ENCODE data around the gene FOLR1. TPM values are rescaled to one million over a fixed set of nuclear protein-coding genes. Genes with fewer than 3 reads are reported as not detected.

Gene FOLR1
- total RNA-seq, 1 experiment from 2014 or later = 4.8 TPM

DNA sequence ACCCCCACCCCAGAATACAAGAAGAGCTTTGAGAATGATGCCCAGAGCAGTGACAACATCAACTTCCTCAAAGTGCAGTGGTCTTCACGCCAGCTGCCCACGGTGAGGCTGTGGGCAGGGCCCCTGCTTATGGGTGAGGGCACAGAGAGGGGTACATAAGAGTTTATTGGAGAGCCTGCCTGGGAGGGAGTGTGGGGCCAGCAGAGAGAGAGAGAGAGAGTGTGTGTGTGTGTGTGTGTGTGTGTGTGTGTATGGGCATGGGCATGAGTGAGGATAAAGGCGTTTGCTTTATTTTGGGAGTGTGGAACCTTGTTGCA lies 42.5 kb downstream of the FOLR1 start:
- CTCF ChIA-PET = no interaction called here
- TF ChIP-seq ATF3 (IDR thresholded peaks at IDR 0.05) (no peak), SP1 (IDR thresholded peaks at IDR 0.05; ENCODE audit: low read depth) (no peak), SIN3A (IDR thresholded peaks at IDR 0.05; ENCODE audit: low read depth) (no peak), RAD21 (IDR thresholded peaks at IDR 0.05; ENCODE audit: low read depth) (no peak), TCF7L2 (IDR thresholded peaks at IDR 0.05; ENCODE audit: borderline replicate concordance, extremely low read depth, insufficient read depth, insufficient read length) (no peak), EZH2 (IDR thresholded peaks at IDR 0.05) (no peak), ZFX (IDR thresholded peaks at IDR 0.05) (no peak), EZH2phosphoT487 (IDR thresholded peaks at IDR 0.05; ENCODE audit: borderline replicate concordance) (no peak), MAX (IDR thresholded peaks at IDR 0.05) (no peak), REST (IDR thresholded peaks at IDR 0.05; ENCODE audit: low read depth) (no peak), ZNF274 (IDR thresholded peaks at IDR 0.05; ENCODE audit: low read depth, low read length) (no peak), YY1 (IDR thresholded peaks at IDR 0.05; ENCODE audit: extremely low read depth, insufficient replicate concordance, low read depth, low read length) (no peak), FOSL1 (IDR thresholded peaks at IDR 0.05; ENCODE audit: low read depth) (no peak), ELF1 (IDR thresholded peaks at IDR 0.05; ENCODE audit: borderline replicate concordance, low read depth) (no peak), CBX3 (IDR thresholded peaks at IDR 0.05; ENCODE audit: low read depth) (no peak), EGR1 (IDR thresholded peaks at IDR 0.05; ENCODE audit: low read depth) (no peak), POLR2A (IDR thresholded peaks at IDR 0.05; ENCODE audit: borderline replicate concordance, extremely low read depth, insufficient read depth, insufficient read length) (no peak)
- TF ChIP-seq, protein P1, sequence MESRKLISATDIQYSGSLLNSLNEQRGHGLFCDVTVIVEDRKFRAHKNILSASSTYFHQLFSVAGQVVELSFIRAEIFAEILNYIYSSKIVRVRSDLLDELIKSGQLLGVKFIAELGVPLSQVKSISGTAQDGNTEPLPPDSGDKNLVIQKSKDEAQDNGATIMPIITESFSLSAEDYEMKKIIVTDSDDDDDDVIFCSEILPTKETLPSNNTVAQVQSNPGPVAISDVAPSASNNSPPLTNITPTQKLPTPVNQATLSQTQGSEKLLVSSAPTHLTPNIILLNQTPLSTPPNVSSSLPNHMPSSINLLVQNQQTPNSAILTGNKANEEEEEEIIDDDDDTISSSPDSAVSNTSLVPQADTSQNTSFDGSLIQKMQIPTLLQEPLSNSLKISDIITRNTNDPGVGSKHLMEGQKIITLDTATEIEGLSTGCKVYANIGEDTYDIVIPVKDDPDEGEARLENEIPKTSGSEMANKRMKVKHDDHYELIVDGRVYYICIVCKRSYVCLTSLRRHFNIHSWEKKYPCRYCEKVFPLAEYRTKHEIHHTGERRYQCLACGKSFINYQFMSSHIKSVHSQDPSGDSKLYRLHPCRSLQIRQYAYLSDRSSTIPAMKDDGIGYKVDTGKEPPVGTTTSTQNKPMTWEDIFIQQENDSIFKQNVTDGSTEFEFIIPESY (IDR thresholded peaks at IDR 0.05; ENCODE audit: extremely low read depth, insufficient replicate concordance, low read length) = no peak
- TF ChIP-seq, protein P2, sequence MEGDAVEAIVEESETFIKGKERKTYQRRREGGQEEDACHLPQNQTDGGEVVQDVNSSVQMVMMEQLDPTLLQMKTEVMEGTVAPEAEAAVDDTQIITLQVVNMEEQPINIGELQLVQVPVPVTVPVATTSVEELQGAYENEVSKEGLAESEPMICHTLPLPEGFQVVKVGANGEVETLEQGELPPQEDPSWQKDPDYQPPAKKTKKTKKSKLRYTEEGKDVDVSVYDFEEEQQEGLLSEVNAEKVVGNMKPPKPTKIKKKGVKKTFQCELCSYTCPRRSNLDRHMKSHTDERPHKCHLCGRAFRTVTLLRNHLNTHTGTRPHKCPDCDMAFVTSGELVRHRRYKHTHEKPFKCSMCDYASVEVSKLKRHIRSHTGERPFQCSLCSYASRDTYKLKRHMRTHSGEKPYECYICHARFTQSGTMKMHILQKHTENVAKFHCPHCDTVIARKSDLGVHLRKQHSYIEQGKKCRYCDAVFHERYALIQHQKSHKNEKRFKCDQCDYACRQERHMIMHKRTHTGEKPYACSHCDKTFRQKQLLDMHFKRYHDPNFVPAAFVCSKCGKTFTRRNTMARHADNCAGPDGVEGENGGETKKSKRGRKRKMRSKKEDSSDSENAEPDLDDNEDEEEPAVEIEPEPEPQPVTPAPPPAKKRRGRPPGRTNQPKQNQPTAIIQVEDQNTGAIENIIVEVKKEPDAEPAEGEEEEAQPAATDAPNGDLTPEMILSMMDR (IDR thresholded peaks at IDR 0.05 in 2 of 3, conservative IDR thresholded peaks at IDR 0.05 in 1 of 3; ENCODE audit: borderline replicate concordance in 1 of 3, insufficient read depth in 1 of 3, low read depth in 2 of 3, low read length in 2 of 3) = no peak
- intact Hi-C loops (cut with micrococcal nuclease) = no loop called here
- Histone ChIP-seq H3K9ac (ENCODE audit: low read length) (no peak overlapping the region), H3K27ac (ENCODE audit: low read depth, low read length) (no peak overlapping the region), H3K36me3 (ENCODE audit: control insufficient read depth in 1 of 2, insufficient read depth in 2 of 2, low read length in 2 of 2) (peaks cover 11 to 23% of the 10 kb centered on the region in 2 experiments; a peak in 3 of 4 replicates), H3K4me3 (replicated peaks in 1 of 2; ENCODE audit: low read depth in 1 of 2, low read length in 2 of 2) (no peak overlapping the region), H3K4me1 (ENCODE audit: control insufficient read depth in 1 of 2, insufficient read depth in 2 of 2, low read length in 2 of 2) (peaks cover 0 to 4% of the 10 kb centered on the region in 2 experiments; a peak in 1 of 4 replicates), H4K20me1 (ENCODE audit: insufficient read depth) (no peaks in the 10 kb centered on the region), H3K27me3 (ENCODE audit: insufficient read depth, low read length) (no peaks in the 10 kb centered on the region), H2AFZ (ENCODE audit: low read depth, low read length, poor library complexity, severe bottlenecking) (no peak overlapping the region), H3K9me2 (ENCODE audit: insufficient read depth) (no peaks in the 10 kb centered on the region), H3K79me2 (ENCODE audit: insufficient read depth, low read length) (no peaks in the 10 kb centered on the region), H3K4me2 (ENCODE audit: low read length) (no peak overlapping the region), H3K9me3 (ENCODE audit: control insufficient read depth in 1 of 2, insufficient read depth in 1 of 2, low read depth in 1 of 2, low read length in 2 of 2) (no peaks in the 10 kb centered on the region)
- DNase-seq (ENCODE audit: low read depth, low spot score) (no peak), ATAC-seq (no peak)
- POLR2A ChIA-PET = no interaction called here
- BruUV-seq (replicated peaks) = no TSS peak
- RAD21 ChIA-PET (ENCODE audit: low non-redundant PET in 1 of 2, low total read pairs in 2 of 2, uncharacterized antibody in 2 of 2, unreplicated experiment in 2 of 2) = no interaction called here

Measured in HCT116 (cell line).